Brain pericyte (primary cell): ENCODE data around the gene NOC4L.

Experiments
- DNase-seq: peaks from one replicate; pipeline ENCODE4 v3.0.0-alpha.2; 2012; ENCODE audit warnings: low read depth, low spot score

The NOC4L gene

GRCh38 chr12:132155771-132156572, 11.7 kb downstream of the NOC4L start:
- no peak for DNase-seq

- DNase-seq, result no peak
Observed at GRCh38 chr12:132156573-132157325, 12.5 kb downstream of the NOC4L start.

- DNase-seq, result no peak
Observed at GRCh38 chr12:132157733-132158409, 13.6 kb downstream of the NOC4L start.

DNA sequence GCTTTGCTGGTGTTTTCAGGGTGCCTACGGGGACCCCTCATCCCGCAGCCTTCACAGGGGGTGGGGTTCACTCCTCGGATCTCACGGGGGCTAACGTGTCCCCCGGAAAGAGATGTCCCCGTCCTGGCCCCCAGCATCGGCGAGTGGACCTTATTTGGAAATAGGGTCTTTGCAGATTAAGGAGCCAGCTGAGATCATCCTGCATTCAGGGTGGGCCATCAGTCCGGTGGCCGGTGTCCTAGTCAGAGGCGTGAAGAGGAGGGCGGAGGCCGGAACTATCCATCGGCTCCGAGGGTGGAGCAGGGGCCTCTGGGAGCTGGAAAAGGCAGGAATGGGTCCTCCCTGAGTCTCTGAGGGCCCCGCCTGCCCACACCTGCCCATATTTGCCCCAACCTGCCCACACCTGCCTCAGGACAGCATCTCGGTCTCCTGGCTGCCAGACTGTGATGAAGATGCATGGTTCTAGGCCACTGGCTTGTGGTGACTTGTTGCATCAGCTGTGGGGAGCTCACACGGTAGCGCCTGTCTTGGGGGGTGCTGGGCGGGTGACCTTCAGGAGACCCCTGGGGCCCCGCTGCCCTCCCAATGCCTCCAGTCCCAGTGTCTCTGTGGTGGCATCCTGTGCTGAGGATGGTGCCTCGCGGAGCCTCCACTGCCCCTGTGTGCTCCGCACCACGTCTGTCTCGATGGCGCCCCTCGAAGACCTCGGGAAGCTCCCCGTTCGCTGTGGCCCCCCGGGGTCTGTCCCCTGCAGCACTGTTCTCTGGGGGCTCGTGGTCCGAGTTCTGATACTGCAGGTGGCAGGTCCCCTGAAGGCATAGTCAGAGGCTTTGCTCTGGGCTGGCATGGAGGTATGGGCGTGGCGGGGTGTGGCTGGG, 14.7 kb downstream of the NOC4L start:
- DNase-seq, result no peak

DNA sequence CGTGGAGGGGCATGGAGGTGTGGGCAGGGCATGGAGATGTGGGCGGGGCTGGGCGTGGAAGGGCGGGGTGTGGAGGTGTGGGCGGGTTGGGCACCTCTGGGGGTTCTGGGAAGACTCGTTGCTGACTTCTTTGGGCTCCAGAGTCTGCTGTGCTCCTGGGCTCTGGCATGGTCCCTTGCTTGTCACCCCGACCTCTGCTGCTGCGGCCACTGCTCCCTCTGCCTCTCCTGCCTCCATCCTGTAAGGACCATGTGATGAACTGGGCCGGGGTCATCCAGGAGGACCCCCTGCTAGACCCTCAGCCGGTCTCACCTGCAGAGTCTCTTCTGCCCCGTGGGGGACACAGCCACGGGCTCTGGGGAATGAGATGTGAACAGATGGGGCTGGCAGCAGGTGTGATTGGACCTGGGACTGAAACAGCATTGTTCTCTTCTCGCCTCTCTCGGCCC, 15.3 kb downstream of the NOC4L start:
- no peak for DNase-seq

DNA sequence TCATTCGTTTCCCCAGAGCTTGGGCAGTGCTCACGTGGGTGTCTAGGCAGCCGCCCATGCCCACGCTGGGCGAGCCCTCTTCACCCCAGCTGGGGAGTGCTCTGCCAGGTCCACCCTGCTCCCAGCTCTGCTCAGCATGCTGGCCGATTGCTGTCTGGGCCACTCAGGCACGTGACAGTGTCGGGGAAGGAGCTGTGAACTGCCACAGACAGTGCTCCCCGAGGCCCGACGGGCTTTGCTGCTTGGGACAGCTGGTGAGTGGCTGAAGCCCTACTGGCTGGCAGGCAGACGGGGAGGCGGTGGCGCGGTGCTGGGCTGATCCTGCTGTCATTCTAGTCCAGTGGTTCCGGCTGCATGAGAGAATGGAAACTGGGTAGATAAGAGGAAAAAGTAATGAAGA, 15.8 kb downstream of the NOC4L start:
- DNase-seq, result no peak

DNA sequence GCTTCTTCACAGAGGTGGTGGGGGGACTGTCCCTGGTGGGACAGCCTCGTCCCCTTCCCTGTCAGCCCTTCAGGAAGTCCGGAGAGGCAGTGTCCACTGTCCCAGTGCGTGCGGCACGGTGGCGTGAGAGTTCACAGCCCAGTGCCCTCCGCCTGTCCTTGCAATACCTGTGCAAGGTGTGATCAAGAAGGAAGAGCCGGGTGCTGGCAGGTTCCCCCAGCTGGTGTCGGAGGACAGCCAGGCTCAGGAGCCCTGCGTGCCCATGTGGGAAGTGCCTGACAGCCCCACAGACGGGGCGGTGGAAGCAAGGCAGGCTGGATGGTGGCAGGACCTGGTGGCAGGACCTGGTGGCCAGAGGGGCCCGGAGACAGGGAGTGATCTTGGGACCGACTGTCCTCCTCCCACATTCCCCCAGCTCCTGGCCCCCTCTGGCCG, 16.4 kb downstream of the NOC4L start:
- DNase-seq, result no peak

DNA sequence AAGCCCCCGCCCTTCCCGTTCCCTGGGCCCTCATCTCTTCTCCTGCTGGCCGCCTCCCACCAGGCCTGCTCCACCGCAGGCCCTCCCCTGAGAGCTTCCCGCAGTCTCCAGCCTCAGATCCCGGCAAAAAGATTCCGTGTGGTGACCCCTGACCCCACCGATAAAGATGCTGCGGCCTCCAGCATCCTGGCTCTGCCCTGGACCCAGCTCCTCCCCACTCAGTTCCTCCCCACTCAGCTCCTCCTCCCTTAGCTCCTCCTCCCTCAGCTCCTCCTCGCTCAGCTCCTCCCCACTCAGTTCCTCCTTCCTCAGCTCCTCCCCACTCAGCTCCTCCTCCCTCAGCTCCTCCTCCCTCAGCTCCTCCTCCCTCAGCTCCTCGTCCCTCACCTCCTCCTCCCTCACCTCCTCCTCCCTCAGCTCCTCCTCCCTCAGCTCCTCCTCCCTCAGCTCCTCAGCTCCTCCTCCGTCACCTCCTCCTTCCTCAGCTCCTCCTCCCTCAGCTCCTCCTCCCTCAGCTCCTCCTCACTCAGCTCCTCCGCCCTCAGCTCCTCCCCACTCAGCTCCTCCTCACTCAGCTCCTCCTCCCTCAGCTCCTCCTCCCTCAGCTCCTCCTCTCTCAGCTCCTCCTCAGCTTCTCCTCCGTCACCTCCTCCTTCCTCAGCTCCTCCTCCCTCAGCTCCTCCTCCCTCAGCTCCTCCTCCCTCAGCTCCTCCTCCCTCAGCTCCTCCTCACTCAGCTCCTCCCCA, 17.0 kb downstream of the NOC4L start:
- no peak for DNase-seq

- no peak for DNase-seq
Observed at GRCh38 chr12:132161796-132162507, 17.7 kb downstream of the NOC4L start.

DNA sequence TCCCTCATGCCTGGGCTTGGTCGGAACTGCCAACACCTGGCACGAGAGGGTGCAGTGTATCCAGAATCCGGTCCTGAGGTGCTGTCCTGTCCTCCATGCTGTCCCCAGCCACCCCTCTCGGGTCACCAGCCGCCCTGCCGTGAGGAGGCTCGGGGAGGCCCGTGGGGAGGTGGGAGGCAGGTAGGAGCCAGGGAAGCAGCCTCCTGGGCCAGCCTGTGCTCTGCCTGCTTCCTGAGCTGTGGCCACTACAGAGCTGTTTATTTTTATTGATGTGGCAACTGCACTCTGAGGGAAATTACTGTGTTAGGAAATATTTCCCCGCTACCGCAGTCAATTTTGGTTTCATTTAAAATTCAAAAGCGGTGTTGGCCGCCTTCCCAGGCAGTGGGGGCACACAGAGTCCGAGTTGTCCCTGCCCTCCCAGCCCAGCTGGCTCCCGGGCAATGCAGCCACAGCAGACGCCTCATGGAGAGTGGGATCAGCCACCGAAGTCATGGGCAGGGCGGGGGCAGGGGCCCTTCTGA, 18.3 kb downstream of the NOC4L start:
- no peak for DNase-seq

DNA sequence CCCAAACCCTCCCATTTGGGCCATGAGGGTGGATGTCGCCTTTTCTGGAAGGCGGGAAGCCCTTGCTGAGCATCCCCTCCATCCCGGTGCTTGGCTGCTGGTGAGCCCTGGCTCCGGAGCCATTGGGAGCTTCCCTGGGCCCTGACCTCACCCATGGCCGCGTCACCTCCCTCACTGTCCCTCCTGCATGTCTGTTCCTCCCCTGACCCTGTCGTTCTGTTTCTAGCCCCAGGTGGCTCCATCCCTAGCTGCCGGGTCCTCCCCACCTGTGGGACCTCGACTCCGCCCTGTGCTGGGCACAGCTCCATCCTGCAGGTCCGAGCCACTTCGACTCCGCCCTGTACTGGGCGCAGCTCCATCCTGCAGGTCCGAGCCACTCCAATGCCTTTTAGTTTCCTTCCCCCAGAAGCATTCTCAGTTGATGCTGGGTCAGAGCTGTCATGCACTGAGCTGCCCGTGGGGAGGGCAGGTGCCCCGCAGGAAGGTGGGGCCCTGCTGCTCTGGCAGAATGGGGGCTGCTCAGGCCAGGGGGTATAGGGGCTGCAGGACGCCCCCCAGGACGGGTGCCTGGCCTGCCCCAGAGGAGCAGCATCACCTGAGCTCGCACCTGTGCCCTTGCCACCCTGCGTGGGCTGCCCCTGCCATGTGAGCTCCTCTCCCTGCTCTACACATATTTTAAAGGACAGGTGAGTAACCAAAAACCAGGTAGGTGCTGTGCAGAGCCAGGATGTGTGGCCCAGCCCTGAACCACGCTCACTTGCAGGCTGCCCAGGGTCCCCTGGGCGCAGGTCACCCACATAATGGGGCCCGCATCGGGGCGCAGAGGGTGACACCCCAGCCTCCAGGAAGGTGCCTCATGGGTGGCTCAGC, 19.0 kb downstream of the NOC4L start:
- DNase-seq, result no peak

- DNase-seq, result no peak
Observed at GRCh38 chr12:132163911-132164288, 19.6 kb downstream of the NOC4L start.

DNA sequence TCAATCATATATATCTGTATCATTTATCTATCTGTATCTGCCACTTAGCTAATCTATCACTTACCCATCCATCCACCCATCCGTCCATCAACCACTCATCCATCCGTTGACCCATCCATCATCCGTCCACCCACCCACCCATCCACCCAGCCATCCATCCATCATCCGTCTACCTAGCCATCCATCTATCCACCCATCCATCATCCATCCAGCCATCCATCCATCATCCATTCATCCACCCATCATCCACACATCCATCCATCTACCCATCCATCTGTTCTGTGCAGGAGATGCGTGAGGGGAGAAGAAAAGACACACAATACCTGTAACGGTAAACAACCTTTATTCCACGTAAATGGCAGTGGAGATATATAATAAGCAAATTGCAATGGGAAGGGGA, 20.2 kb downstream of the NOC4L start:
- no peak for DNase-seq

GRCh38 chr12:132165584-132165983, 21.3 kb downstream of the NOC4L start:
- DNase-seq, result no peak

DNA sequence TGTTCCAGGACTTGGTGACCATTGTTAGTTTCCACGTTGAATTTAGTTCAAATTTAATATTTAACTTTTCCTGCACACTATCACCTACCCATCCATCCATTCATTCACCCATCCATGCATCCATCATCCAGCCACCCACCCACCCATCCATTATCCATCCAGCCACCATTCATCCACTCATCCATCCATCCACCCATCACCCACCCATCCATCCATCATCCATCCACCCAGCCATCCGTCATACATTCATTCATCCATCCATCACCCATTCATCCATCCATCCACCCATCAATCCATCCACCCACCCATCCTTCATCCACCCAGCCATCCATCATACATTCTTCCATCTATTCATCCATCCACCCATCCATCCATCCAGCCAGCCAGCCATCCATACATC, 21.8 kb downstream of the NOC4L start:
- no peak for DNase-seq

- DNase-seq, result no peak
Observed at GRCh38 chr12:132166801-132167591, 22.7 kb downstream of the NOC4L start.

- DNase-seq, result no peak
Observed at GRCh38 chr12:132167611-132168310, 23.5 kb downstream of the NOC4L start.
